Limb (tissue), 2 donors: ENCODE results near the gene PHACTR2.

ENCODE experiments used
- DNase-seq, 2 donors: peaks; one replicate each; pipeline ENCODE4 v3.0.0-alpha.2; 2016; ENCODE audit errors: extremely low spot score in 2 of 2

The PHACTR2 gene

GRCh38 chr6:143675382-143675900 is 2.3 kb upstream of the PHACTR2 start:
- DNase-seq = no peak

- no peak for DNase-seq
These were observed 1.8 kb upstream of the PHACTR2 start for GRCh38 chr6:143675946-143676345.

- no peak for DNase-seq
These were observed 1.2 kb upstream of the PHACTR2 start for GRCh38 chr6:143676437-143677045.

GRCh38 chr6:143677577-143677890 is 231 bp upstream of the PHACTR2 start:
- DNase-seq = no peak

GRCh38 chr6:143679041-143679440 is 1.3 kb downstream of the PHACTR2 start:
- DNase-seq = no peak

- no peak for DNase-seq
These were observed 2.4 kb downstream of the PHACTR2 start for GRCh38 chr6:143680141-143680540.

GRCh38 chr6:143682805-143683204 is 5.0 kb downstream of the PHACTR2 start:
- no peak for DNase-seq

GRCh38 chr6:143684486-143684885 is 6.7 kb downstream of the PHACTR2 start:
- DNase-seq = no peak

GRCh38 chr6:143685653-143686052 is 7.9 kb downstream of the PHACTR2 start:
- no peak for DNase-seq

GRCh38 chr6:143687591-143687990 is 9.8 kb downstream of the PHACTR2 start:
- peak in 1 of 2 donors; percentile 15 for DNase-seq

GRCh38 chr6:143688681-143689080 is 10.9 kb downstream of the PHACTR2 start:
- no peak for DNase-seq

GRCh38 chr6:143689852-143690251 is 12.1 kb downstream of the PHACTR2 start:
- no peak for DNase-seq

GRCh38 chr6:143691155-143691554 is 13.4 kb downstream of the PHACTR2 start:
- no peak for DNase-seq

- DNase-seq = peak in 1 of 2 donors; percentile 51
These were observed 14.3 kb downstream of the PHACTR2 start for GRCh38 chr6:143691900-143692636.

- DNase-seq = no peak
These were observed 14.9 kb downstream of the PHACTR2 start for GRCh38 chr6:143692696-143693095.

GRCh38 chr6:143694013-143694412 is 16.2 kb downstream of the PHACTR2 start:
- DNase-seq = no peak

- no peak for DNase-seq
These were observed 16.8 kb downstream of the PHACTR2 start for GRCh38 chr6:143694560-143694959.

- no peak for DNase-seq
These were observed 17.6 kb downstream of the PHACTR2 start for GRCh38 chr6:143695130-143695968.

GRCh38 chr6:143695969-143696663 is 18.4 kb downstream of the PHACTR2 start:
- DNase-seq = no peak

GRCh38 chr6:143696664-143697000 is 18.9 kb downstream of the PHACTR2 start:
- DNase-seq = no peak

GRCh38 chr6:143697076-143697800 is 19.5 kb downstream of the PHACTR2 start:
- DNase-seq = no peak
